ENCODE measurements around the gene TSC22D3.

- no peak for TF ChIP-seq CSDC2 (CRISPR knock-in tag; IDR thresholded peaks at IDR 0.05)
- no peak for TF ChIP-seq ESRRG (CRISPR knock-in tag; IDR thresholded peaks at IDR 0.05)
- TF ChIP-seq PATZ1 (CRISPR knock-in tag; IDR thresholded peaks at IDR 0.05; ENCODE audit: borderline replicate concordance): no peak
- TF ChIP-seq ZFP30 (CRISPR knock-in tag; IDR thresholded peaks at IDR 0.05): no peak
- no peak for TF ChIP-seq ZFP3 (CRISPR knock-in tag; IDR thresholded peaks at IDR 0.05)
Observed at GRCh38 chrX:107707866-107708265, 67.7 kb downstream of the TSC22D3 start.
